Ureter (tissue), 1 donor: Measurements from ENCODE around the gene CYBC1. TPM values are rescaled to one million over a fixed set of nuclear protein-coding genes. Genes with fewer than 3 reads are reported as not detected.

Source experiments
- DNase-seq: peaks from one replicate; pipeline ENCODE4 v3.0.0-alpha.2; 2020; ENCODE audit warnings: low spot score
- total RNA-seq: library from RNA; stranded (reverse); gene quantifications from one replicate; pipeline ENCODE4 v1.2.4, GENCODE V29; 2023
- donor health status: DM: yes; HTN: yes; CAD: no.

CYBC1 gene
- total RNA-seq, 1 donor from 2014 or later = 98.0 TPM

DNA sequence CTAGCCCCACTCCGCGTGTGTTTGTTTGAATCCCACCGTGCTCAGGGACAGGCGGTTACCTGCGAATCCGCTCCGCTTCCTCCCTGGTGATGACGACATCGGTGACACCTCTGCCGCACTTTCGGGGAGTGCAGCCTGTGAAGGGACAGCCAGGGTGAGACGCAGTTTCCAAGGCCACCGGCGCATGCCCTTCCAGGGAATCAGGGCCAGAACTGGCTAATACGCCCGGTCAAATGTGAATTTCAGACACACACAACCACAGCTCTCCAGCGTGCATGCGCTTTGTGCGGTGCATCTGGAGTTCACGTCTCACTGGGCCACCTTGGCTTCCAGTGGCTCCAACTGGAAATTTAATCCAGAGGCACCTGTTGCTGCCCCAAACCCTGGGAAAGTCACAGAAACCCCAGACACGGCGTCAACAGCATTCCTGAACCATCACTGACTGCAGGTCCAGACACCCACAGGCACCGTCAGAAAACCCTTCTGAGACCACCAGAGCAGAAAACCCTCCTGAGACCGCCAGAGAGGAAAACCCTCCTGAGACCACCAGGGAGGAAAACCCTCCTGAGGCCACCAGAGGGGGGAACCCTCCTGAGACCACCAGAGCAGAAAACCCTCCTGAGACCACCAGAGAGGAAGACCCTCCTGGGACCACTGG lies 39.0 kb downstream of the CYBC1 start:
- DNase-seq = no peak

DNA sequence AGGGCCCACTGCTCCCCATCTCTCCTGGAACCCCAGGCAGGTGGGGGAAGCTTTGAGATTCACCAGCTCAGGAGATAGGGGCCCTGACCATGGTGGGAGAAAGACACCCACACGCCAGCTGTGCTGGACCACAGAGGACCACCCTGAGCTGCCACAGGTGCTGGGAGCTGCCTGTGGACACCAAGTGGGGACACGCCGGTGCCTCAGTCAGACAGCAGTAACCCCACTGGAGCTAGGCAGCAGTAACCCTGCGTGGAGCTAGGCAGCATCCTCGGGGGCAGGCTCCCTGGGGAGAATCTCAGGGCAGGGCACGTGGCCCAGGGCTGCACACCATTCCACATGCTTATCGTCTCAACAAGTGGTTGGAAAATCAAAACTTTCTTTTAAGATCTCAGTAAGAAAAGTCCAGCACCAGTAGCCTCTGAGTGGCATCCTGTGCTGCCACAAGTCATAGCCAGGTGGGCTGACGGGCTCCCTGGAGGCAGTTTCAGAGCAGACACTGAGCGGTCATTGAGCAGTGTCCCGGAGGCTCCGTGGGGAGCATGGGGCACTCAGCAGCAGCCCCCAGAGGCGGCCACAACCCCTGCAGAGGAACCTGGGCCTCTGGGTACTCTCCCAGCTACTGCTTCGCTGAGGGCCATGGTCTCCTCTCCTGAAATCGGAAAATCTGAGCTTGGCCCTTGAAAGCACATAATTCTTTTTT lies 40.4 kb downstream of the CYBC1 start:
- DNase-seq = no peak

DNA sequence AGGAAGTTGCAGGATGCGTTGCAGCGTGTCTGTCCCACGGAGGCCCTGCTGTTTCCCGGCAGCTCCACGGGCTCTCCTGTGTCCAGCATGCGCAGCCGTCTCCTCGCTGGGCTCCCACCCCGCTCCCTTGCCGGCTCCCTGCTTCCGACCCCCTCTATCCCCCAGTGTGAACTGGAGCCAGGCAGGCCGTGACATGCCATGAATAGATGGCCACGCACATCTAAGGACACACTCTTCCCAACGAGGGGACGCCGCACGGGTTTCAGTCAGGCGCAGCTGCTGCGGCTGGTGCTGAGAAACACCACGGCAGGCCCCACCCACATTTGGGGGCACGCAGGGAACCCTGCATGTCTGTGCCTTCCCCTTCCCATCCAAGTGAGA lies 41.6 kb downstream of the CYBC1 start:
- no peak for DNase-seq

DNA sequence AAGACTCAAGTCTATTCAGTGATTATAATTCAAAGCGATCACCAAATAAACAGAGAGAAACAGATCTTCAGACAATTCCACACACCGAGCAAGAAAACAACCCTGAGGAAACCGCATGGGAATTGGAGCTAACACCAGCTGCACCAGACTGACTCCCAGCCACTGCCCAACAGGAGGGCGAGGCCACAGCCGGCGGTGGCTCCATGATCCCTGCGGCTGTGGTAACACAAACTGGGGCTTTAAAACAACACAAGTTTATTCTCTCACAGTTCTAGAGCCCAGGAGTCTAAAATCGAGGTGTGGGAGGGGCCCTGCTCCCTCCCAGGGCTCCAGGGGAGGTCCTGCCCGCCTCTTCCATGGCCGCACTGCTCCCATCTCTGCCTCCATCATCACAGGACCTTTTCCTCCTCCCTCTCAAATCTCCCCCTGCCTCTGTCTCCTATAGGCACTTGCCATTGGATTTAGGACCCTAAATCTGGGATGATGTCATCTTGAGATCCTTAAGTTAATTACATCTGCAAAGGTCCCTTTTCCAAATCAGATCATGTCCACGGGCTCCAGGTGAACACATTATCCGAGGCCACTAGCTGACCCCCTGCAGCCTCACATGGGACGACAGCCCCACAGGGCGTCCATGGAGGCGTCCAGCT lies 42.1 kb downstream of the CYBC1 start:
- no peak for DNase-seq

DNA sequence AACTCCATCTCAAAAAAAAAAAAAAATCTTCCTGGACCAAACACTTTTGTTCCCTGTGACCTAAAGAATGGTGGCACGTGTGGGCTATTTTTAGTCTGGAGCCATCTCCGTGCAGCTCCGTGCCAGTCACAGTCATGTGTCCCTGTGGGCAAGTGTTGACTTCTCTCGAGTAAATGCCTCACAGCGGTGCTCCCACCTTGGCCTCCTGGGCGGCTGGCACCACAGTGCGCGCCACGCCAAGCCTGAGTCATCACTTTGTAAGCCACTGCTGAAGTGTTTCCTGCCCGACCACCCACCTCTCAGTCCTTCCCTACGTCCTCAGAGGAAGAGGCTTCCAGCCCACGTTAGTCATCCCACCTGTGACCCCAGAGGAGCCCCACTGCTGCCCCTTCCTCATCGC lies 43.3 kb downstream of the CYBC1 start:
- no peak for DNase-seq

DNA sequence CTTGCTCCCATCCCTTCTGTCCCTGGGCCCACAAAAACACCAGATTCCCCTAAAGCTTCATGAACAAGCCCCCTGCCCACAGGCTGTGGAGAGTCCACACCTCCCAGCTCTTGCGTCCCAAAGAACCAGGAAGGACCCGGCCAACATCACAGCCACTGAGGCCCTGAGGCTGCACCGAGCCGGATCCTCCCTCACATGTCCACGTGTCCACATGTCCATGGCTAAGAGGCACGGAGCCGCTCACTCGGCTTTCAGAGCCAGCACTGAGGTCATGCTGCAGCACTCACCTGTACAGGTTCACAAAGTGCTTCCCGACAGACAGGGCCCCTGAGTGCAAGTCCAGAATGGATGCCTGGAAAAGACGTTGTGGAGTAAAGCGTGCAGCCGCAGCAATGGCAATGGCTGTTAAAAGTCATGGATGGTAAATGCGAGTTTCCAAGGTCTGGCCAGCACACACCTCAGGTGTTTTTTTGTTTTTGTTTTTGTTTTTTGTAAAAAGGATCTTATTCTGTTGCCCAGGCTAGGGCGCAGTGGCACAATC lies 44.4 kb downstream of the CYBC1 start:
- no peak for DNase-seq

DNA sequence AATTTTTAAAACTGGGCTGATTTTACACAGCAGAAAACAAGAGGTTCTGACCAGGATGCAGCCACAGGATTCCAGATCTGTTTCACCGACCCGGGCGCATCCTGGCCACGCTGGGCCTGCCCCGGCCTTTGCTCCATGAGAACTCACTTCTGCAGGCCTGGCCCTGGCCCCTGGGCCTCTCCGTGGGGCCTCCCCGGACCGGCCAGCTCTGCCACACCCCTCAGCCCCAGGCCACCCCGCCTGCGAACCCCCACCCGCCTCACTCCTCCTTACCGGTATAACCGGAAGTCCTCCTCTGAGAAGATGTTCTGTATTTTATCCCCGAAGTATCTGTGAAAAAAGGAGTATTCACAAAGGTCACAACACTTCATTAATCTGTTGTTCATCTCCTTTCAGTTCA lies 45.5 kb downstream of the CYBC1 start:
- DNase-seq = no peak

- DNase-seq = no peak
These were observed 46.6 kb downstream of the CYBC1 start for GRCh38 chr17:82403662-82404660.

- no peak for DNase-seq
These were observed 47.7 kb downstream of the CYBC1 start for GRCh38 chr17:82402865-82403264.

- DNase-seq = no peak
These were observed 49.7 kb downstream of the CYBC1 start for GRCh38 chr17:82400830-82401229.

DNA sequence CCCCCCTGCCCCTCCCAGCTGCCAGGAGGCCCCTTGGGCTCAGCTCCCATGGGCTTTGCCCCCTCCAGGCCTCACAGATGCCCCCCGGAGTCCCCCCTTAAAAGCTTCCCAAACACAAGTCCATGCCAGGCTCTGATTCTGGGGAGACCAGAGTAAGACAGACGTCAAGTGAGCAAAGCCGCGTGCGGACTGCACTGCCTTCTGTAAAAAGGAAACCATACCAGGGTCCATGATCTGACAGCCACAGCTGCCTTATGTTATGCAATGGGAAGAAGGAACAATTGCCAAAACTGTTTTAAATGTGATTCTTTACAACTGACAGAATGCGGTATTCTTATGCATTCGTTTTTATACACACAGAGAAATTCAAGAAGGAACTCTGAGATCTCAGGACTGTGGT lies 50.3 kb downstream of the CYBC1 start:
- no peak for DNase-seq

GRCh38 chr17:82399601-82400101 lies 50.9 kb downstream of the CYBC1 start:
- DNase-seq = no peak

DNA sequence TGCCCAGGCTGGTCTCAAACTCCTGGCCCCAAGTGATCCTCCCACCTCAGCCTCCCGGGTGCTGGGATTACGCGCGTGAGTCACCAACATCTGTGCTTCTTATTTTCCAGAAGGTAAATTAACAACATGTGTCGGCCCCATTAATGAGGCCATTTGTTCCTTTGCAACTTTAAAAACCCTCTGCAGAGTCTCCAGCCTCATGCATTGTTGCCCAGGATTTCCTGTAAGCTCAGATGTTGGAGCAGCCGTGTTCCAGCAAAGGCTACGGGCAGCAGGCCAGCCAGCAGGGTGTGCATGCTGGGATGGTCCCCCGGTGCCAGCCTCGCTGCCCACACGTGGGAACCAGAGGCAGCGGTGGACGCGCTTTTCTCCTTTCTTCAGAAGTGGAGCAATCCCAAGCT lies 51.5 kb downstream of the CYBC1 start:
- DNase-seq = no peak

DNA sequence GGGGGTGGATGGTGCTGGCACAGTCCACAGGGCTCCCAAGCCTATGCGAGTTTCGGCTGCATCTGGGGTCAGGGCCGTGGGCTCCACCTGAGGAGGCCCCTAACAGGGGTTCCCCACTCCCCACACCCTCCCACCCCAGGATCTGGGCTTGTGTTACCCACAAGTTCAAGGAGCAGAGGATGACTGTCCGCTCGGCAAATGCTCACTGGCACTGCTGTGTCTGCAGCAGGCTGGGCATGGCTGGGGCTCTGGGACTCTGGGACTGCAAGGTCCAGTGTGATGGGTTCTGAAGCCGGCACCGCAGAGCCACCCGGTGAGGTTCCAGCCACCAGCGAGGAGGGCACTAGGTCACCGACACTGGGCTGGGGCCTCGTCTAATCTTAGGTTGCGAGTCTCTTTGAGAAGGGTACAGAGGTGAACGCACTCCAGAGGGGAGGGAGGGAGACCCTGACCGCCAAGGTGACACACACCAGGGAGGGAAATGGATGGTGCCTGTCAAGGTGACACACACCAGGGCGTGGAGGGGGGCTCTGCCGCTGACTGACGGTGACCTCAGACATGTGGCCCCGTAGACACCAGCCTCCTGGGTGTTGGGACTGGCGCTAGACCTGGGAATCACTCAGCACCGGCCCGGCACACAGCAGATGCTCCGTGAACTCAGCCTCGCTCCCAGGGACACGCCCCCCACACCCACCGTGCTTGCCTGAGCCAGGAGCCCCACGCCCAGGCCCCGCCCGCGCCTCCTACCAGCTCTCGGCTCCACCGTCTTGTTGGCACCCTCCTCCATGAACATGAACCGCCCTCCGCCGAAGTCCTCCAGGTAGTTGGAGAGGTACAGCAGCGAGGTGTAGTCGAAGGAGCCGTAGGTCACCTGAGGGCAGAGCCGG lies 52.9 kb downstream of the CYBC1 start:
- no peak for DNase-seq

DNA sequence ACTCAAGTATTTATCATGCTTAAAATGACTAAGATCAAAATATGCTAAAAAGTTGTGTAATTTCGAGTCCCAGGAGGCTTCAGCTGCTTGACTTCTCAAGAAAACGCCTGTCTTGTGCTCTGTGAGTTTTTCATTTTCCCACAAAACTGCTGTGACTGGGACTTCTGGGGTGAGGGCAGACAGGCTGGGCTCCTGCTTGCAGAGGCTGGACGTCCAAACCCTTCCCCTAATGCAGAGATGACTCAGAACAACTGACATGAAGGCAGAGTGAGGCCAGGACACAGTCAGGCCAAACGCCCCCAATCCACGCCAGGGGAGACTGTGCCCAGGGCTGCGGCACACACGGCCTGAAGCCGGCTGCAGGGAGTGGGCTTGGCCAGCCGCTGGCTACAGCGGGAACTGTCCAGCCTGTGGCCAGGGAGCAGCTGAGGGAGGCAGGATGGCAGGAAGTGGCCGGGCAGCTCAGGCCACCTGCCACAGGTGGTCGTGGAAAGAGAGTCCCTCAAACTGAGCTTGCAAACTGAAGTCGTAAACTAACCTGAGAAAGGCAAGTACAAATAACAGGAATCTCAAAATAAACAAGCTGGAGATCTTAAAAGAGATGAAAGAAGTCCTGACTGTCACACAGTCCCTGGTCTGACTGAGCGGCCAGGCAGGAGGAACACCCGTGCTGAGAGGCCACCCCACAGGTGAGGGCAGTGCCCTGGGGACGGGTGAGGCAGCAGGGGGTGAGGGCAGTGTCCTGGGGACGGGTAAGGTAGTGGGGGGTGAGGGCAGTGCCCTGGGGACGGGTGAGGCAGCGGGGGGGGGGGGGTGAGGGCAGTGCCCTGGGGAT lies 53.7 kb downstream of the CYBC1 start:
- DNase-seq = no peak

GRCh38 chr17:82394278-82394677 lies 56.3 kb downstream of the CYBC1 start:
- DNase-seq = no peak

DNA sequence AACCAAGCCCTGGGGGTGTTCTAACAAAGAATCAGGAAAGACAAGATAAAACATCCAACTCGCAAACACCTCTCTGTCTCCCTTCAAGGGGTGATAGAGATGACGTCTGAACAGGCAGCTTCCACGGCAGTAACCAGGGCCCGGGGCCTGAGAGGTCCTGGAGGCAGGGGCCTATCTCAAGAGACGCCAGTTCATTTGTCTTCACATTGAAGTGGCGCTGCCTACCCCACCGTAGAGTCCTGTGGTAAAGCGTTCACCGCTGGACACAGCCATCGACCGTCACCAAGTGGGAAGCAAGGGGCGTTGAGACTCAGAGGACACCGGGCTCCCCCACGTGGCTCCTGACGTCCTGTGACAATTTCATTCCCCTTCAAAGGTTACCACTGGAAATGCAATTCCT lies 57.6 kb downstream of the CYBC1 start:
- no peak for DNase-seq
